HG03457 (cell line): ENCODE data around the gene PLCH2.

Source experiments
- ATAC-seq: cut with Tn5 transposase; IDR thresholded peaks from one replicate; pipeline ENCODE4 v1.9.1; 2021; ENCODE audit warnings: moderate number of reproducible peaks; ENCODE audit not compliant: unreplicated experiment

PLCH2 gene

DNA sequence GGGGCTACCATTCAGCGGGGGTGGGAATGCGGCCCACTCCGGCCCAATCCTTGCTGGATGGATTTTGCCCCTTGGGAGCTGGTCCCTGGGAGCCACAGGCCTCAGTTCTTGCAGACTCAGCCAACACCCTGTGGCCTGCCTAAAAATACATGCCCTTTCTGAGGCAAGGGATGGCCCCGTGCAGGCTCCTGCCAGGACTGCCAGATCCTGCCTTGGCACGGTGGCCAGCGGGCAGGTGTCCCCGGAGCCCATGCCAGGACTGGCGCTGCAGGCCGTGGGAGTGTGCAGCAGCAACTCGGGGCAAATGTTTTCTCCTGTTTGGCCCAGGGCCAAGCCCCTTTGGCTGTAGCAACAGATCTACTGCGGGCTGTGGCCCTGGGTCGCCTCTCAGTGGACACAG lies 51.9 kb downstream of the PLCH2 start:
- ATAC-seq: no peak

DNA sequence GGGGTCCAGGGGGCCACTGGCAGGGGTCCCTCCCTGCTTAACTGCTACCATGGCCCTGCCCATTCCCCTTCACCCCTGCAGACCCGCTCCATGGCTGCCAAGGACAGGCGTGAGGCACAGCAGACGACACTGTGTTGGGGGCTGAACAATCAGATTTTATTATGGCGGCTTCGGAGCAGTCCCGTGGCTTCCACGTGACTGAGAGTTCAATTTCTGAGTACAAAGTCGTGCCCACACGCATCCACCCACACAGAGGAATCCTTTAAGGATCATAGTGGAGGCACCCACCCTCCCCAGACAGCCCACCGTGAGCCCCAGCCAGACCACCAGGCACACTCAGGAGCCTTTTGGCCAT lies 52.5 kb downstream of the PLCH2 start:
- no peak for ATAC-seq

- ATAC-seq: no peak
These were observed 53.1 kb downstream of the PLCH2 start for GRCh38 chr1:2528966-2529783.

DNA sequence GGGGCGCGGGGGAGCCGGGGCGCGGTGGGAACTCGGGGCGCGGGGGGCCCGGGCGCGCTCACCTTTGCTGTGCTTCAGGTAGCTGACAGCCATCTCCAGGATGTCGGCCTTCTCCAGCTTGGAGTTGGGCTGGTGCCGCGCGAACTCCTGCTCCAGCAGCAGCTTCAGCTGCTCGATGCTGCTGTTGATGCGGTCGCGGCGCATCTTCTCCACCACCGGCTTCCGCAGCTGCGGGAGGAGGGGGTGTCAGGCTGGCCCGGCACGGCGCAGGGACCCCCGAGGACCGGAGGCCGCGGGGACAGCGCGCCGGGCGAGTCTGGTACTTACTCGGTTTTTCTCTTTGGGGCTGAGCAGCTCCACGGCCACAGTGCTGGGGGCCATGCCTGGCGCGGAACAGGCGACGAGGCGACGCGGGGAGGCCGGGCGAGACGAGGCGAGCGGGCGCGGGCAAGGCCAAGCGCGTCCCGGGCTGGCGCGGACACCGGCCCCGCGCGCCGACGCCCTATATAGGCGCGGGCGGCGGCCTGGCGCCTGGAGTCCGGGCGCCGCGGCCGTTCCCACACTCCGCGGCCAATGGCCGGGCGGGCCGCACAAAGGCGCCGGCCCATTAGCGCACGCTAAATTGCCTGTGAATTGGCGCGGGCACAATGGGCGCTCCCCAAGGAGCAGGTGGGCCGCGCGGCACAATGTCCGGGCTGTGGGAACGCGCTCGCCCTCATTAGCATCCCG lies 53.9 kb downstream of the PLCH2 start, which contains the start of gene HES5:
Gene HES5 (minus strand): TSS at position 480 of the 729 bp plus-strand sequence. CDS start 99 bp downstream, at position 381.
- ATAC-seq: no peak

DNA sequence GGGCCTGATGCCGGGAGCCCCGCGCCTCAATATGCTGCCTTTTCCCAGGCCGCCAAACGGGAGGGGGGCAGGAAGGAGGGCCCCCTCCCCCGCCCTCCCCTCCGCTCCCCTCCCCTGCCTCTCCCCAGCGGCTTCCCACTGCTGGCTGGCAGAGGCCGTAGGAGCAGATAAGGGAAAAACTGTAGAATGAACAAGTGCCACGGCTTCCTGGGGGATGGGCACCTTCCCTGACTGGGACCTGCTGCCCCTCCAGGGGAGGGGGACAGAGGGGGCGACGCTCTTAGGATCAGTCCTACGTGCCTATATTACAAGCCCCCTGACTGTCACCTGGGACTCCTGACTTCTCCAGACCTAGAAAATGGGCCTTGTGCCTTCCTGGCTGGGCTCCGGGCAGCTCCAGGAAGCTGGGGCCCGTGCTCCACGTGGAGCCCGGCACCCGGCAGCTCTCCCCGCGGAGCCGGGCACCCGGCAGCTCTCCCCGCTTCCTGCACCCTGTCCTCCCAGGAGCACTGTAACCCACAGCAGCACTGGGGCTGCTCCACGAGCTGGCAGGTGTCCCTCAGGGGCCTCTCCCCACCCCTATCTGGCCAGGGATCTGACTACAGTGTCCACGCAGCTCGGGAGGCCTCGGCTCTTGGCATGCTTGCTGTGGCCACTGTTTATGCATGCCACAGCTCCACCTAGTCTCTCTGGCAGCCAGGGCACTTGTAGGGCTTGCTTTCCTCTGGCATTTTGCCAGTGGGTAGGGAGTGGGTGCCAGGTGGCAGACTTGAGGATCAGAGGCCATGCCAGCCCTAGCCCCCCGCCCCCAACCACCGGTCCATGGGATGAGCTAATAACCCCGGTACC lies 54.6 kb downstream of the PLCH2 start:
- no peak for ATAC-seq

DNA sequence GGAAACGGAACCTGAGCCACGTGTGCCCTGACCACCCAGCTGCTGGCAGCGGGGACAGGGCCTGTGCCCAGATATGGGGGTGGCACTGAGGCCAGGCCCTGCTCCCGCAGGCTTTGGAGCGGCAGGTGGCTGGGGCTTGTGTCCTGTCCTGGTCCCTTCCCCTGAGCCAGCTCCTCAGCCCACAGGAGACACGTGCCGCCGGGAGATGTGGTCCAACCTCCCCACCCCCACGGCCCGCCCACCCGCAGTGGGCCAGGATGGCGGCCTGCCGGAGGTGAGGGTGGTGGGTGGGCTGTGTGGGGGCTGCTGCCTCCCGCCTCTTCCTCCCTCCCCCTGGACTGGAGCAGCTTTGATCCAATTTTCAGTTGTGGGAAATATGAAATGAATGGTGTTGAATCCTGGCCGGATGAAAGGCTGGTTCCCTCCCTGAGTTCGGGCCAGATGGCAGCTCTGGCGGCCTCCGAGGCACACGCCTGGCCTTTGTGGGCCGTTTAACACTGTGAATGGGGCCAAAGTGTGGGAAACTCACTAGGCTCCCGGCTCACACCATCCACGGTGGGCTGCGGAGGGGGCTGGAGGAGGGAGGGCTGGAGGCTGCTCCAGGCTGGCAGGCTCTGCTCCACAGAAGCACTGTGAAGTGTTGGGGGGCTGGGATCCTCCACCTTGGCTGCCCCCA lies 56.5 kb downstream of the PLCH2 start:
- ATAC-seq: no peak

GRCh38 chr1:2533365-2533764 lies 57.3 kb downstream of the PLCH2 start:
- no peak for ATAC-seq

GRCh38 chr1:2534315-2534686 lies 58.2 kb downstream of the PLCH2 start:
- ATAC-seq: no peak

DNA sequence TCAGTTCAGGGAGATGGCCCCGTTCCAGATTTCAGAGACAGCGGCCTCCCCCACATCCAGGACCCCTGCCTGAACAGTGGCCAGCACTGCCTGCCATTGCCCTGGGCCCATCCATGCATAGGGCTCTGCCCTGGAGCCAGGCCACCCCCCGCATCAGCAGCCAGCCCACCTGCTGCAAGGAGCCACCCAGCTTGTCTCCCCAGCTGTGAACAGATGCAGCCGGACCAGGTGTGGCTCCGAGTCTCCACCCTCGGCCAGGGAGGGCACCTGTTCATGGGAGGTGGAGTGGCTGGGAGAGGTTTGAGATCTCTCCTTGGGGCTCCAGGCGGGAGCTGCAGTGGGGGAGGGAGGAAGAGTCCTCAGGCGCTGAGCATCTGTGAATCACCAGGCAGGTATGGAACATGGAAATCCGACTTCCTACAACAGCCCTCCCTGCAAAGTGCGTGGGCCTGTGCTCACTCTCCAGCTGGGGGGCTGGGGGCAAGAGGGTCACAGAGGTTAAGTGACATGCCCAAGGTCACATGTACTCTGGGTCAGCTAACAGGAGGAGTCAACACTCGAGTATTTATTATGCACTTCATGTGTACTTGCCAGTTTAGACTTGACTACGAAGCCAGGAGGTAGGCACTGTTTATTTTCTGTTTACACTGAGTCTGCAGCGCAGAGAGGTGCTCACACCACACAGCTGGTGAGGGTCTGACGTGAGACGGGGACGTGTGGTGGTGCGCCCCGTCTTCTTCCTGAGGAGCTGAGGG lies 58.8 kb downstream of the PLCH2 start:
- ATAC-seq: no peak

GRCh38 chr1:2535455-2535854 lies 59.4 kb downstream of the PLCH2 start:
- ATAC-seq: no peak

DNA sequence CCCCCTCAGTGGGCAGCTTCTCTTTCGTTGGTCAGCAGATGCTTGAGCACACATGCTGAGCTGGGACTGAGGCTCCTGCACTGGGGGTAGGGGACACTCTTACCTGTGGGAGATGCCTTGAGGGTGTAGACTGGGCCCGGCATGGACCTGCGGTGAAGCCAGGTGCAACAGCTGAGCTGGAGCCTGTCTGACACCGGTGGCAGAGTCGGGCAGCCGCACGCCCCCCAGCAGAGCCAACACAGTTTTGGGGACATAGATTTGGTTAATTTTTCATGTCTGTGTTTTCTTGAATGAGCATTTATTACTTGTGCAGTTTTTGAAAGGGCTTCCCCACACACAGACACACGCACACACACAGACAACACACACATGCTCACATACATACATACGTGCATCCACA lies 59.9 kb downstream of the PLCH2 start:
- ATAC-seq: no peak

DNA sequence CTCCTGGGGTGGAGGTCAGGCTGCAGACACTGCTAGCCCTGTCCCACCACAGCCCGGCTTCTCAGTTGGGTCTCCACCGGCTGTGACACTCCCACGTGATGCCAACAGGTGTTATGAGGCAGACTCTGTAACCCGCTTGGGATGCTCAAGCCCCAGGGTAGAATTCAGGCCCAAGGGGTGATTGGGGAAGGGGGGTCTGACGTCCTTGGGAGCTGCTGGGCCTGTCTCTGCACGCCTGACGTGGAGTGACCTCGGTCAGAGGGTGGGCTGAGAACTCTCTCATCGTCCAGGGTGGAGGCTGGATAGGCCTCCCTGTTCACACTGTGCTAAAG lies 61.7 kb downstream of the PLCH2 start:
- ATAC-seq: no peak

DNA sequence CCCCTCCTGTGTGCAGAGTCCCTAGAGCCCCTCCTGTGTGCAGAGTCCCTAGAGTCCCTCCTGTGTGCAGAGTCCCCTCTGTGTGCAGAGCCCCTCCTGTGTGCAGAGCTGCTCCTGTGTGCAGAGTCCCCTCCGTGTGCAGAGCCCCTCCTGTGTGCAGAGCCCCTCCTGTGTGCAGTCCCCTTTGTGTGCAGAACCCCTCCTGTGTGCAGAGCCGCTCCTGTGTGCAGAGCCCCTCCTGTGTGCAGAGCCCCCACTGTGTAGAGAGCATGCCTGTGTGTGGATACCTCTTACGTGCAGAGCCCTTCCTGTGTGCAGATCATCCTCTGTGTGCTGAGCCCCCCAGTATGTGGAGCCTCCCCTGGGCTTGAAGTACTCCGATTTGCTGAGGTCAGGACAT lies 62.3 kb downstream of the PLCH2 start:
- no peak for ATAC-seq

DNA sequence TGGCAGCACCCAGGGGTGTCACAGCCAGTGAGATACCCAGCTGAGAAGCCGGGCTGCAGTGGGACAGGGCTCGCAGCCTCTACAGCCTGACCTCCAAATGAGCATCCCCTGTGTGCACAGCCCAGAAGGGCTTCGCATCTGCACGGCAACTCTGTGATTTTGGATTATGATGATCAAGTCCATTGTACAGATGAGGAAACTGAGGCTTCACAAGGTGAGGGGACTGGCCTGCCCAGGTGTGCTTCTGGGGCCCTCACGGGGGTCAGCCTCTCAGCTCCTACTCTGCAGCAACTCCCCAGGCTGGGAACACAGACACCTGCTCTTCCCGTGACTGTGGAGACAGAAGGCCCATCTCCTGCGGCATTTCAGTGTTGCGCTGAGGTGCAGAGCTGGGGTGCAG lies 62.8 kb downstream of the PLCH2 start:
- no peak for ATAC-seq

GRCh38 chr1:2539312-2539907 lies 63.3 kb downstream of the PLCH2 start:
- ATAC-seq: no peak

DNA sequence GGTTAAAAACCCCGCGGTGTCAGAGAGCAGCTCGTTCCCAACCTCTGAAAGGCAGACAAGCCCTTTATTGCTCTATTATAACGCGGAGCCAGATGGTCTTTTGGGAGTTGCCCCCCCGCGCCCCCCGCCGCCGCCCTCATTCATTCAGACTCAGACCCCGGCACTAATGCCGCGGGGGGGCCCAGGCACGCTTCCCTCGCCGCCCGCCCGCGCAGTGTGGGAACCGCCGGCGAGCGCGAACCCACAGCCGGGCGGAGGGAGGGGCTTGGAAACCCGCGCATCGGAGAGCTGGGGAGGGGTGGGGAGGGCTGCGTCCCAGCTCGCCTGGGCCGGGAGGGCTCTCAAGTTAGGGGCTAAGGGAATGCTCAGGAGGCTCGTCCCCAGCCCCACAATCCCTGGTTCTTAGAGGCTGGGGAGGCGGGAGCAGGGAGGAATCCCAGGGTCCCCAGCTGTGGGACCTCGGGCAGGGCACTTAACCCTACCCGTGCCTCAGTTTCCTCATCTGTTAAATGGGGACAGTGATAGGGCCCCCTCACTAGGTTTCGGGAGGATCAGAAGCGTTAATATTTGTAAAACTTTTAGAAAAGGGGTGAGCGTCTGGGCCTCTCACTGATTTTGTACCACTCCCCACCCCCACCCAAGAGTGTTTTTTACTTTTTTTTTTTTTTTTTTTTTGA lies 64.9 kb downstream of the PLCH2 start:
- no peak for ATAC-seq

- no peak for ATAC-seq
These were observed 65.6 kb downstream of the PLCH2 start for GRCh38 chr1:2541619-2542245.

- ATAC-seq: no peak
These were observed 66.3 kb downstream of the PLCH2 start for GRCh38 chr1:2542246-2542915.
